ENCODE results near the gene NPY2R. TPM values are rescaled to one million over a fixed set of nuclear protein-coding genes. Genes with fewer than 3 reads are reported as not detected.

NPY2R gene
- total RNA-seq, 1 donor: 0.36 TPM

GRCh38 chr4:155263480-155263879 is 55.0 kb downstream of the NPY2R start:
- H3K9me3 ChIP-seq (ENCODE audit: low read depth, low read length): no peaks in the 10 kb centered on the region
- no peak for TF ChIP-seq CTCF (IDR thresholded peaks at IDR 0.05; ENCODE audit: extremely low read depth, low read depth, low read length)
- DNase-seq (ENCODE audit: insufficient read length, low spot score, missing footprints): no peak
- no peaks in the 10 kb centered on the region for H4K20me1 ChIP-seq (ENCODE audit: insufficient read depth, low read length)
- no peaks in the 10 kb centered on the region for H3K79me2 ChIP-seq (ENCODE audit: insufficient read depth, low read length)
- H3K27me3 ChIP-seq (ENCODE audit: insufficient read depth, low read length): no peaks in the 10 kb centered on the region
- H3K36me3 ChIP-seq (ENCODE audit: insufficient read depth, low read length): no peaks in the 10 kb centered on the region
- H3K4me2 ChIP-seq (ENCODE audit: insufficient read depth, low read length): no peak overlapping the region
- no peak overlapping the region for H2AFZ ChIP-seq (ENCODE audit: low read length)
- no peaks in the 10 kb centered on the region for H3K4me1 ChIP-seq (ENCODE audit: insufficient read depth, low read length)
- no peak overlapping the region for H3K4me3 ChIP-seq (ENCODE audit: insufficient read depth, low read length)
- H3K27ac ChIP-seq (ENCODE audit: low read depth, low read length): no peak overlapping the region

GRCh38 chr4:155265113-155265512 is 56.7 kb downstream of the NPY2R start:
- Histone ChIP-seq H3K27me3 (ENCODE audit: insufficient read depth, low read length) (no peaks in the 10 kb centered on the region), H3K4me3 (ENCODE audit: insufficient read depth, low read length) (no peak overlapping the region), H3K79me2 (ENCODE audit: insufficient read depth, low read length) (no peaks in the 10 kb centered on the region), H3K36me3 (ENCODE audit: insufficient read depth, low read length) (no peaks in the 10 kb centered on the region), H3K27ac (ENCODE audit: low read depth, low read length) (no peak overlapping the region), H4K20me1 (ENCODE audit: insufficient read depth, low read length) (no peaks in the 10 kb centered on the region), H3K9me3 (ENCODE audit: low read depth, low read length) (no peaks in the 10 kb centered on the region), H2AFZ (ENCODE audit: low read length) (peak overlapping the region; percentile 11), H3K4me1 (ENCODE audit: insufficient read depth, low read length) (no peaks in the 10 kb centered on the region), H3K4me2 (ENCODE audit: insufficient read depth, low read length) (no peak overlapping the region)
- DNase-seq (ENCODE audit: insufficient read length, low spot score, missing footprints): no peak
- TF ChIP-seq CTCF (IDR thresholded peaks at IDR 0.05; ENCODE audit: extremely low read depth, low read depth, low read length): no peak

Other genes starting within 250 kb of the NPY2R start
- gene MAP9, start 168.3 kb downstream of the NPY2R start, total RNA-seq: 18.1 and 19.7 TPM in 2 replicates

All from osteoblast (primary cell).